ENCODE results near the gene IGF2.
"Not testable (repeated sequence)": the region's sequence is repeated elsewhere in the genome, so short reads cannot be mapped to it uniquely, and the experiment has no call there.

Gene IGF2

GRCh38 chr11:2139123-2139521, at the start of gene IGF2:
Gene IGF2 (minus strand): TSS chr11:2139389. CDS start chr11:2135523, 3,866 bp downstream.
- DNase-seq (ENCODE audit: low read depth): no peak

- DNase-seq (ENCODE audit: low read depth): no peak
Observed at GRCh38 chr11:2188745-2189144, 49.6 kb upstream of the IGF2 start.

GRCh38 chr11:2187280-2187707, 48.1 kb upstream of the IGF2 start:
- DNase-seq (ENCODE audit: low read depth): no peak

GRCh38 chr11:2186669-2187279, 47.6 kb upstream of the IGF2 start:
- peak; percentile 28 for DNase-seq (ENCODE audit: low read depth)

GRCh38 chr11:2185324-2186085, 46.3 kb upstream of the IGF2 start:
- DNase-seq (ENCODE audit: low read depth): no peak

GRCh38 chr11:2182692-2183474, 43.7 kb upstream of the IGF2 start:
- no peak for DNase-seq (ENCODE audit: low read depth)

- no peak for DNase-seq (ENCODE audit: low read depth)
Observed at GRCh38 chr11:2182075-2182474, 42.9 kb upstream of the IGF2 start.

- no peak for DNase-seq (ENCODE audit: low read depth)
Observed at GRCh38 chr11:2180789-2181370, 41.7 kb upstream of the IGF2 start.

GRCh38 chr11:2180347-2180746, 41.2 kb upstream of the IGF2 start:
- DNase-seq (ENCODE audit: low read depth): no peak

GRCh38 chr11:2179516-2179915, 40.3 kb upstream of the IGF2 start:
- DNase-seq (ENCODE audit: low read depth): no peak

GRCh38 chr11:2178906-2179494, 39.8 kb upstream of the IGF2 start:
- no peak for DNase-seq (ENCODE audit: low read depth)

GRCh38 chr11:2178055-2178773, 39.0 kb upstream of the IGF2 start:
- DNase-seq (ENCODE audit: low read depth): not testable (repeated sequence)

- DNase-seq (ENCODE audit: low read depth): no peak
Observed at GRCh38 chr11:2177076-2177475, 37.9 kb upstream of the IGF2 start.

- no peak for DNase-seq (ENCODE audit: low read depth)
Observed at GRCh38 chr11:2176389-2176900, 37.3 kb upstream of the IGF2 start.

GRCh38 chr11:2175659-2176058, 36.5 kb upstream of the IGF2 start:
- DNase-seq (ENCODE audit: low read depth): no peak

GRCh38 chr11:2174361-2174760, 35.2 kb upstream of the IGF2 start:
- no peak for DNase-seq (ENCODE audit: low read depth)

GRCh38 chr11:2173761-2174160, 34.6 kb upstream of the IGF2 start:
- no peak for DNase-seq (ENCODE audit: low read depth)

- no peak for DNase-seq (ENCODE audit: low read depth)
Observed at GRCh38 chr11:2173150-2173693, 34.0 kb upstream of the IGF2 start.

GRCh38 chr11:2172676-2173075, 33.5 kb upstream of the IGF2 start:
- DNase-seq (ENCODE audit: low read depth): no peak

GRCh38 chr11:2171591-2172003, 32.4 kb upstream of the IGF2 start, which contains the start of gene TH:
Gene TH (minus strand): TSS chr11:2171815. CDS start chr11:2171786, 29 bp downstream.
- DNase-seq (ENCODE audit: low read depth): no peak

Measured in activated T-cell treated with anti-CD3 and anti-CD28 coated beads for 24 hours (primary cell).